Endothelial cell of umbilical vein (primary cell): ENCODE results near the gene TOX4. TPM values are rescaled to one million over a fixed set of nuclear protein-coding genes. Genes with fewer than 3 reads are reported as not detected.

Experiments used
- BruUV-seq: library from RNA; stranded (reverse); fragments of 400-500 nt; replicated peaks from 2 replicates; lab custom pipeline; 2021; lab: Mats Ljungman, UMichigan
- CTCF ChIA-PET: fragments of 300-600, 350-600 bp; sonication (Branson Sonifier 250); formaldehyde crosslinking; loops from one replicate; lab custom pipeline; 2021; ENCODE audit warnings: antibody characterized with exemption, inconsistent platforms; lab: Charles Lee
- POLR2A ChIA-PET: fragments of 300-600, 350-600 bp; sonication (Branson Sonifier 250); formaldehyde crosslinking; loops from one replicate; lab custom pipeline; 2021; ENCODE audit warnings: antibody characterized with exemption, inconsistent platforms; lab: Charles Lee
- DNase-seq: peaks from one replicate; pipeline ENCODE4 v3.0.0-alpha.2; 2011; ENCODE audit warnings: low read depth, low spot score
- FAIRE-seq: peaks from 2 replicates; lab custom pipeline; 2011; peaks lifted over from hg19 to GRCh38; lab: Jason Lieb, UNC
- H2AFZ ChIP-seq: 2 replicates; pipeline ENCODE4 v1.6.0; 2012; ENCODE audit warnings: low read depth, low read length, control low read depth, inconsistent platforms
- H3K27ac ChIP-seq: 2 replicates; pipeline ENCODE4 v1.5.1; 2011; ENCODE audit warnings: low read depth, mild to moderate bottlenecking, control low read depth, low read length, moderate library complexity; ENCODE audit not compliant: insufficient read depth
- H3K27me3 ChIP-seq, 2 experiments: 2 replicates each; pipeline versions ENCODE4 v1.6.0 to v1.6.1; 2011; ENCODE audit warnings: low read length in 2 of 2, mixed read lengths in 1 of 2; ENCODE audit not compliant: control insufficient read depth in 2 of 2, insufficient read depth in 2 of 2
- H3K36me3 ChIP-seq, 2 experiments: 2 replicates in 1 of 2; 3 replicates in 1 of 2; pipeline ENCODE4 v1.5.1; 2011; ENCODE audit warnings: low read length in 2 of 2, mild to moderate bottlenecking in 1 of 2, moderate library complexity in 1 of 2; ENCODE audit not compliant: control insufficient read depth in 2 of 2, insufficient read depth in 2 of 2; ENCODE audit errors: extremely low read depth in 1 of 2
- H3K4me1 ChIP-seq: 3 replicates; pipeline ENCODE4 v1.5.1; 2011; ENCODE audit warnings: mild to moderate bottlenecking, low read length; ENCODE audit not compliant: control insufficient read depth, insufficient read depth; ENCODE audit errors: extremely low read depth
- H3K4me2 ChIP-seq: 2 replicates; pipeline ENCODE4 v1.6.1; 2011; ENCODE audit warnings: low read length, control low read depth, mixed read lengths; ENCODE audit not compliant: insufficient read depth
- H3K4me3 ChIP-seq, 3 experiments: fragments of 200-600 bp in 1 of 3; sonication (generic), shearing (Covaris generic) in 1 of 3; replicated peaks in 1 of 3; 2 replicates each; pipeline ENCODE4 v1.5.1; 2011 to 2016; ENCODE audit warnings: control low read depth in 3 of 3, low read length in 3 of 3, mild to moderate bottlenecking in 2 of 3, inconsistent platforms in 1 of 3, low read depth in 1 of 3, moderate library complexity in 1 of 3; ENCODE audit not compliant: insufficient read depth in 1 of 3
- H3K79me2 ChIP-seq: 2 replicates; pipeline ENCODE4 v1.6.0; 2012; ENCODE audit warnings: low read length, inconsistent platforms; ENCODE audit not compliant: control insufficient read depth, insufficient read depth
- H3K9ac ChIP-seq: replicated peaks from 2 replicates; pipeline ENCODE3; 2011; ENCODE audit warnings: low read length, control low read depth; ENCODE audit not compliant: insufficient read depth; ENCODE audit errors: extremely low read depth
- H3K9me1 ChIP-seq: replicated peaks from 3 replicates; pipeline ENCODE4 v1.6.0; 2011; ENCODE audit warnings: mild to moderate bottlenecking, low read length; ENCODE audit not compliant: control insufficient read depth, insufficient read depth; ENCODE audit errors: extremely low read depth
- H3K9me3 ChIP-seq: replicated peaks from 2 replicates; pipeline ENCODE4 v1.5.1; 2012; ENCODE audit warnings: low read length, inconsistent platforms; ENCODE audit not compliant: control insufficient read depth, insufficient read depth
- H4K20me1 ChIP-seq: replicated peaks from 2 replicates; pipeline ENCODE3; 2011; ENCODE audit warnings: mild to moderate bottlenecking, low read length; ENCODE audit not compliant: control insufficient read depth, insufficient read depth; ENCODE audit errors: extremely low read depth
- CTCF ChIP-seq, 2 donors: IDR thresholded peaks; 1 replicate in 1 of 2; 2 replicates in 1 of 2; pipeline ENCODE4 v1.5.1; 2011; ENCODE audit warnings: low read length in 2 of 2, mild to moderate bottlenecking in 2 of 2, moderate library complexity in 2 of 2, control low read depth in 1 of 2, inconsistent platforms in 1 of 2, low read depth in 1 of 2; ENCODE audit not compliant: insufficient read depth in 1 of 2; ENCODE audit errors: extremely low read depth in 1 of 2
- EZH2 ChIP-seq: IDR thresholded peaks from 2 replicates; pipeline ENCODE4 v1.6.1; 2012; ENCODE audit warnings: borderline replicate concordance, low read depth, mild to moderate bottlenecking, moderate library complexity, low read length, inconsistent platforms; ENCODE audit not compliant: severe bottlenecking
- FOS ChIP-seq: IDR thresholded peaks from 2 replicates; pipeline ENCODE4 v1.6.1; 2011; ENCODE audit warnings: mild to moderate bottlenecking, low read length, moderate library complexity, borderline replicate concordance; ENCODE audit not compliant: insufficient read depth
- GATA2 ChIP-seq: IDR thresholded peaks from 2 replicates; pipeline ENCODE4 v1.7.0; 2011; ENCODE audit warnings: low read depth, mild to moderate bottlenecking, moderate library complexity, mixed read lengths, low read length; ENCODE audit not compliant: insufficient read length, insufficient read depth
- JUN ChIP-seq: IDR thresholded peaks from 2 replicates; pipeline ENCODE4 v1.6.1; 2011; ENCODE audit warnings: borderline replicate concordance, low read depth; ENCODE audit not compliant: insufficient read length, insufficient read depth
- MAX ChIP-seq: IDR thresholded peaks from 2 replicates; pipeline ENCODE4 v1.6.1; 2011; ENCODE audit not compliant: insufficient read depth, insufficient read length
- MYC ChIP-seq: IDR thresholded peaks from one replicate; pipeline ENCODE4 v1.6.1; 2011; ENCODE audit warnings: mild to moderate bottlenecking, low read depth, low read length
- POLR2A ChIP-seq: IDR thresholded peaks from 2 replicates; pipeline ENCODE4 v1.6.1; 2012; ENCODE audit warnings: low read depth, mild to moderate bottlenecking, control low read depth, low read length
- POLR2AphosphoS5 ChIP-seq: IDR thresholded peaks from 2 replicates; pipeline ENCODE4 v1.6.1; 2012; ENCODE audit warnings: low read depth, mild to moderate bottlenecking, control low read depth, low read length, moderate library complexity; ENCODE audit not compliant: insufficient read depth
- dilution Hi-C: fragments of 300-500 bp; cut with MboI; formaldehyde crosslinking; loops from one replicate; pipeline ENCODE4 v1.15.0; 2019; ENCODE audit warnings: low sequenced_read_pairs; ENCODE audit not compliant: extremely low pct_ligation_motif_present
- intact Hi-C: fragments of 100-400 bp; cut with micrococcal nuclease; formaldehyde crosslinking; loops from one replicate; pipeline ENCODE4 v1.10.0; 2022
- polyA plus RNA-seq, 4 experiments: library from polyadenylated mRNA; depleted of rRNA in 3 of 4; stranded (reverse) in 3 of 4; unstranded in 1 of 4; fragments of >200 nt; gene quantifications; 2 replicates each; pipeline versions ENCODE4 v1.2.1 to v1.2.3, GENCODE V29; 2011 to 2012; ENCODE audit warnings: missing spikeins in 1 of 4
- total RNA-seq: library from RNA; stranded (reverse); gene quantifications from 2 replicates; pipeline ENCODE4 v1.2.3, GENCODE V29; 2021

Gene TOX4
- total and polyA plus RNA-seq, 2 donors (not counting 3 experiments of a cell fraction or from before 2014, with no cell fraction given), result 67.4 to 78.4 TPM

DNA sequence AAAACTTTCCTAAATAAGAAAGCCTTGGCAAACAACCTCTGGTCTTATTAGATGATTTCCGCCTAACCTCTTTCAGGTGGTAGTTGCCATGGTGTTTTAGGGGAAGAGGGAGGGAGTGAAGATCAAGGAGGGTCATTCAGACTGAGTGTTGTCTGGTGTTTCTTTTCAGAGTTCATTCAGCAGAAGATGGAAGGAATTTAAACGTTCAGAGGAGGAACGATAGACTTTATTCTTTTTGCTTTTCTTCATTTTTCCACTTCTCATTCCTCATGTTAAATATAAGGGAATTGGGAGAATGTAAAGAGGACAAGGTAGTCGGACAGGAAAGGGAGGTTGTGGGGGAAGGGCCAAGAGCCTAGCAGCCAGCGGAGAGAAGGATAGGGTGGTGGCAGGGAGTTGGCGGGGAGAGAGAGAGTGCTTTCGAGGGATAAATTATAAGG lies 66.5 kb downstream of the TOX4 start:
- Histone ChIP-seq H3K9me3 (no peaks in the 10 kb centered on the region), H3K27me3 (peaks cover 9 to 19% of the 10 kb centered on the region in 2 experiments), H3K4me3 (no peak overlapping the region), H3K4me2 (no peak overlapping the region), H3K9ac (no peak overlapping the region), H3K36me3 (no peaks in the 10 kb centered on the region), H3K4me1 (no peaks in the 10 kb centered on the region), H3K79me2 (no peaks in the 10 kb centered on the region), H2AFZ (no peak overlapping the region), H3K27ac (no peak overlapping the region), H3K9me1 (no peaks in the 10 kb centered on the region), H4K20me1 (no peaks in the 10 kb centered on the region)
- CTCF ChIA-PET, result interaction anchor here (1.4 kb wide), 1 partner anchor 14 kb away, joined by 5 read pairs; no protein-coding TSS in a partner anchor
- POLR2A ChIA-PET, result interaction anchor here (0.5 kb wide), 1 partner anchor 1200 kb away, joined by 10 read pairs; the partner anchor contains the start of gene PARP2
- BruUV-seq, result no TSS peak
- FAIRE-seq (no peak), DNase-seq (no peak)
- intact Hi-C loops, result no loop called here
- TF ChIP-seq POLR2A, result no peak
- no peak for TF ChIP-seq FOS
- TF ChIP-seq CTCF (IDR thresholded peaks at IDR 0.05; ENCODE audit: extremely low read depth in 1 of 2, insufficient read depth in 1 of 2, low read depth in 1 of 2, low read length in 2 of 2), result no peak
- no peak for TF ChIP-seq JUN
- TF ChIP-seq POLR2AphosphoS5, result no peak
- TF ChIP-seq EZH2, result no peak
- no peak for TF ChIP-seq GATA2
- no peak for TF ChIP-seq MYC
- TF ChIP-seq MAX, result no peak
- dilution Hi-C loops, result no loop called here
